CD4-positive, alpha-beta T cell (primary cell): ENCODE data around the gene PLLP. TPM values are rescaled to one million over a fixed set of nuclear protein-coding genes. Genes with fewer than 3 reads are reported as not detected.

Source experiments
- ATAC-seq: fragments of 200-7000 bp; cut with Tn5 transposase; one replicate; pipeline ENCODE4 v1.10.0; 2022; ENCODE audit warnings: mild to moderate bottlenecking; ENCODE audit not compliant: poor library complexity
- CTCF ChIA-PET: fragments of 350-600 bp; sonication (Branson Sonifier 250); formaldehyde crosslinking; loops from one replicate; lab custom pipeline; 2021; ENCODE audit warnings: antibody characterized with exemption, inconsistent platforms; lab: Charles Lee
- POLR2A ChIA-PET: fragments of 350-600 bp; sonication (Branson Sonifier 250); formaldehyde crosslinking; loops from one replicate; lab custom pipeline; 2021; ENCODE audit warnings: antibody characterized with exemption, inconsistent platforms; lab: Charles Lee
- DNase-seq, 14 experiments: peaks; one replicate each; pipeline ENCODE4 v3.0.0-alpha.2; 2013 to 2020; ENCODE audit warnings: mixed read lengths in 2 of 14
- H3K27ac ChIP-seq, 2 donors: one replicate each; pipeline versions ENCODE4 v1.5.1 to v1.7.0; 2013; ENCODE audit warnings: low read length in 2 of 2, low read depth in 1 of 2, mild to moderate bottlenecking in 1 of 2
- H3K27me3 ChIP-seq, 2 experiments: 1 replicate in 1 of 2; 2 replicates in 1 of 2; pipeline versions ENCODE4 v1.6.1 to v1.7.0; 2013; ENCODE audit warnings: low read length in 2 of 2, control low read depth in 1 of 2, mild to moderate bottlenecking in 1 of 2, moderate library complexity in 1 of 2; ENCODE audit not compliant: insufficient read depth in 2 of 2, control insufficient read depth in 1 of 2
- H3K36me3 ChIP-seq: one replicate; pipeline ENCODE4 v1.6.1; 2013; ENCODE audit warnings: low read length, control low read depth; ENCODE audit not compliant: insufficient read depth
- H3K4me1 ChIP-seq: one replicate; pipeline ENCODE4 v1.6.1; 2013; ENCODE audit warnings: low read length, control low read depth; ENCODE audit not compliant: insufficient read depth
- H3K4me3 ChIP-seq: one replicate; pipeline ENCODE4 v1.5.1; 2013; ENCODE audit warnings: mild to moderate bottlenecking, low read length, moderate library complexity
- H3K9me3 ChIP-seq, 2 experiments: 1 replicate in 1 of 2; 2 replicates in 1 of 2; pipeline versions ENCODE4 v1.6.1 to v1.7.0; 2013; ENCODE audit warnings: low read length in 2 of 2, mild to moderate bottlenecking in 2 of 2, control low read depth in 1 of 2, moderate library complexity in 1 of 2; ENCODE audit not compliant: control insufficient read depth in 1 of 2, insufficient read depth in 1 of 2
- H3K27ac Mint-ChIP-seq: one replicate; pipeline ENCODE4 v1.8.0; 2020; ENCODE audit warnings: mixed read lengths
- H3K27me3 Mint-ChIP-seq: one replicate; pipeline ENCODE4 v1.8.0; 2021; ENCODE audit warnings: mixed read lengths
- H3K36me3 Mint-ChIP-seq: one replicate; pipeline ENCODE4 v1.8.0; 2021; ENCODE audit warnings: low read depth, mixed read lengths
- H3K4me1 Mint-ChIP-seq: one replicate; pipeline ENCODE4 v1.8.0; 2021; ENCODE audit warnings: low read depth, mixed read lengths
- H3K4me3 Mint-ChIP-seq: one replicate; pipeline ENCODE4 v1.8.0; 2020; ENCODE audit warnings: mild to moderate bottlenecking, mixed read lengths
- H3K9me3 Mint-ChIP-seq: one replicate; pipeline ENCODE4 v1.8.0; 2020; ENCODE audit warnings: mixed read lengths
- CTCF ChIP-seq: fragments of 200-600 bp; IDR thresholded peaks from one replicate; pipeline ENCODE4 v1.8.0; 2022; ENCODE audit warnings: antibody characterized with exemption, mild to moderate bottlenecking
- intact Hi-C, 2 experiments: fragments of 100-400 bp; cut with DNase I in 1 of 2; cut with micrococcal nuclease in 1 of 2; formaldehyde crosslinking; loops; one replicate each; pipeline versions ENCODE4 v1.15.1 to v1.9.0; 2023 to 2025; cut with DNase I, micrococcal nuclease
- total RNA-seq, 174 experiments: library from RNA in 2 of 174; stranded (reverse) in 2 of 174; gene quantifications; one replicate each; pipeline ENCODE4 v1.2.3 and lab custom pipeline; 2021 to 2026

Gene PLLP
- total RNA-seq, 2 experiments from 2014 or later: 1.8 to 2.5 TPM

GRCh38 chr16:57281791-57282190 lies 2.7 kb downstream of the PLLP start:
- intact Hi-C loops: loop anchor here in 1 of 2 experiments (5.0 kb wide), 1 partner anchor 39 kb away; no protein-coding TSS in a partner anchor
- Histone ChIP-seq H3K27ac (no peak overlapping the region), H3K27me3 (peaks cover 4 to 5% of the 10 kb centered on the region in 2 experiments), H3K4me3 (no peak overlapping the region), H3K36me3 (no peaks in the 10 kb centered on the region), H3K9me3 (peaks cover 0 to 5% of the 10 kb centered on the region in 2 experiments), H3K4me1 (peaks cover 59% of the 10 kb centered on the region)
- CTCF ChIA-PET: no interaction called here
- POLR2A ChIA-PET: interaction anchor here (0.7 to 3.6 kb wide), 2 partner anchors 14 to 36 kb away, joined by 3 to 25 read pairs; no protein-coding TSS in a partner anchor
- Mint-ChIP-seq H3K4me3 (no peak overlapping the region), H3K36me3 (no peaks in the 10 kb centered on the region), H3K9me3 (no peaks in the 10 kb centered on the region), H3K27me3 (peaks cover 4% of the 10 kb centered on the region), H3K27ac (no peak overlapping the region), H3K4me1 (peaks cover 64% of the 10 kb centered on the region)
- TF ChIP-seq CTCF: no peak
- ATAC-seq (no peak), DNase-seq (no peak)

GRCh38 chr16:57279780-57280638 lies 4.5 kb downstream of the PLLP start:
- H3K36me3 ChIP-seq: no peaks in the 10 kb centered on the region
- peak overlapping the region; percentile 55 for H3K4me3 Mint-ChIP-seq
- peaks cover 76% of the 10 kb centered on the region for H3K4me1 Mint-ChIP-seq
- peaks cover 4 to 5% of the 10 kb centered on the region in 2 experiments for H3K27me3 ChIP-seq
- intact Hi-C loops: loop anchor here in 1 of 2 experiments (5.0 kb wide), 1 partner anchor 38 kb away; no protein-coding TSS in a partner anchor
- ChIA-PET POLR2A (interaction anchor here (0.6 to 3.6 kb wide), 8 partner anchors 13 to 255 kb away, joined by 3 to 25 read pairs (median 4); partner anchors contain the start of gene ARL2BP), CTCF (interaction anchor here (0.6 to 1.4 kb wide), 3 partner anchors 20 to 70 kb away, joined by 3 read pairs; no protein-coding TSS in a partner anchor)
- H3K9me3 ChIP-seq: peaks cover 0 to 5% of the 10 kb centered on the region in 2 experiments
- no peak overlapping the region for H3K27ac ChIP-seq
- no peak overlapping the region for H3K4me3 ChIP-seq
- H3K9me3 Mint-ChIP-seq: no peaks in the 10 kb centered on the region
- no peak for ATAC-seq
- no peaks in the 10 kb centered on the region for H3K36me3 Mint-ChIP-seq
- no peaks in the 10 kb centered on the region for H3K27me3 Mint-ChIP-seq
- peak in 1 of 14 experiments; percentile 16 for DNase-seq
- peak overlapping the region; percentile 29 for H3K27ac Mint-ChIP-seq
- no peak for TF ChIP-seq CTCF
- H3K4me1 ChIP-seq: peaks cover 56% of the 10 kb centered on the region

- intact Hi-C loops: no loop called here
- POLR2A ChIA-PET: interaction anchor here (3.6 kb wide), 1 partner anchor 11 kb away, joined by 25 read pairs; no protein-coding TSS in a partner anchor
- H3K27ac ChIP-seq: no peak overlapping the region
- no peaks in the 10 kb centered on the region for H3K36me3 ChIP-seq
- peaks cover 42% of the 10 kb centered on the region for H3K4me1 ChIP-seq
- H3K4me3 ChIP-seq: no peak overlapping the region
- H3K9me3 ChIP-seq: no peaks in the 10 kb centered on the region
- Mint-ChIP-seq H3K4me3 (peak overlapping the region; percentile 58), H3K27me3 (no peaks in the 10 kb centered on the region), H3K9me3 (no peaks in the 10 kb centered on the region), H3K4me1 (peaks cover 72% of the 10 kb centered on the region), H3K36me3 (no peaks in the 10 kb centered on the region), H3K27ac (peak overlapping the region; percentile 73)
- DNase-seq (no peak), ATAC-seq (no peak)
- CTCF ChIA-PET: interaction anchor here (1.8 kb wide), 1 partner anchor 140 kb away, joined by 4 read pairs; no protein-coding TSS in a partner anchor
- TF ChIP-seq CTCF: no peak
- peaks cover 0 to 2% of the 10 kb centered on the region in 2 experiments for H3K27me3 ChIP-seq
These were observed 6.0 kb downstream of the PLLP start for GRCh38 chr16:57278494-57278893.
